ENCODE data around the gene NRXN3.

The NRXN3 gene

GRCh38 chr14:79542121-79542520 is 1371.9 kb downstream of the NRXN3 start:
- no peak for DNase-seq (ENCODE audit: low read depth)

- DNase-seq (ENCODE audit: low read depth) = no peak
Observed at GRCh38 chr14:79543348-79543747, 1373.2 kb downstream of the NRXN3 start.

DNA sequence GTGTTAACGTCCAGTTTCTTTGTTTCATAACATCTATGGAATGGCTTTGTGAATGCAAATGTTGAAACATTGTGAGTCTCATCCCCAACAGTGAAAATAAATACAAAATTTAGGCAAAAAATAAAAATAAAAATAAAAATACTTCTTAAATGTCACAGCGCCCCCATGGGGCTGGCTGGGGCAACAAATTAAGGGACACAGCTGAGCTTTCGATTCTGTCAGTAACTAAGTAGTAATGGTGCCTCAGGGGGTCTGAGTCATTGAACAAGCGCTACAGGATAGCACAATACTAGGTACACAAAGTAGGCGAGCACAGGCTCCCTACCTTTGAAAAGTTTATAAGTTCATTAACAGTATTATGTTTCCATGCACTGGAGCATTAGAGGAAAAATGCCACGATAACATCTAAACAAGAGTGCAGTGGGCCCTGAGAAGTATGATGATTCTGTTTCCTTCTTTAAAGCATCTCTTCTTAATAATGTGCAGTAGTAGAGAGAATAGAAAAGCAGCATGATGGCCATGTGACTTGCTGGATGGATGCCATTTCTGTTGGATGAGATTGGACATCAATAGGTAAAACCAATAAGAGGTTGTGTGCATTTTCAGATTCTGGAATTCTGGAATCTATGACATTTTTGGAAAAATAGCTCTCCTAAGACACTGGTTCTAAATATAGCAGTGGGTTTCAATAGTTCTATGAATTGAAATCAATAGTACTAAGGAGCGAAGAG is 1374.0 kb downstream of the NRXN3 start:
- peak; percentile 55 for DNase-seq (ENCODE audit: low read depth)

- DNase-seq (ENCODE audit: low read depth) = no peak
Observed at GRCh38 chr14:79544698-79545070, 1374.5 kb downstream of the NRXN3 start.

GRCh38 chr14:79548836-79549235 is 1378.7 kb downstream of the NRXN3 start:
- DNase-seq (ENCODE audit: low read depth) = no peak

DNA sequence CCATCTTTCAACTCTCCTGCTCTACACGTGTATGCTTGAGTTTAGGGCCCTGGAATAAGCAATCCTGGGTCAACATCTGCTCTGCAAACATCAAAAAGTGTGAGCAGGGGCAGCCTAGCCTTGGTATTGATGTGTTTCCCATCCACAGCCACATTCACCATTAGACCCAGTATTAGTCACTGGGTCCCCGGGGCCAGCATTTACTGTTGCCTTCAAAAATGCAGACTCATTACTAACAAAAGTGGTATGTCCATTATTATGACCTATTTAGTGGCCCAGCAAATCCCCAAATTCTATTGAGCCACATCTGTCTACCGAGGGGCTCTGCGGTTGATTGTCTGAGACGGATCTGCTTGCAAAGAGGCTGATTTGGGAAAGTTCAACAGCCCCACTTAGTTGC is 1379.3 kb downstream of the NRXN3 start:
- peak; percentile 17 for DNase-seq (ENCODE audit: low read depth)

GRCh38 chr14:79551523-79551922 is 1381.3 kb downstream of the NRXN3 start:
- DNase-seq (ENCODE audit: low read depth) = no peak

DNA sequence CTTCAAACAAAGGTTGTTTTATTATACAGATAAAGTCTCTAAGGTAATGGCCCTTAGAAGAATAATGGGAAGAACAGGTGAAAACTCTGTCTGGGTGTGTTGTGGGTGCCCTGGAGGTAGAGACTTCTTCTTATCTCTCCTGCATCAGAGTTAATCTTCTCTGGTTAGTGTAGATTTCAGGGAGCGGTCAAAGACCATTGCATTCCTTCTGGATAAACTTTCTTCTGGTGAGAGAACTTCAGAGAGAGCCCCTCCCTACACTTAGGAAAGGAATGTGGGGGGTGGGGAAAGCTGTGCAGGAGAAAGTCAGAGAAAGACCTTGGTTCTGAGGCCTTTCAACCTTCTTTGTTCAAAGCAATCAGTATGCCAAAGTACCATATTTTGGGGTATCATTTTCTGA is 1382.6 kb downstream of the NRXN3 start:
- DNase-seq (ENCODE audit: low read depth) = no peak

DNA sequence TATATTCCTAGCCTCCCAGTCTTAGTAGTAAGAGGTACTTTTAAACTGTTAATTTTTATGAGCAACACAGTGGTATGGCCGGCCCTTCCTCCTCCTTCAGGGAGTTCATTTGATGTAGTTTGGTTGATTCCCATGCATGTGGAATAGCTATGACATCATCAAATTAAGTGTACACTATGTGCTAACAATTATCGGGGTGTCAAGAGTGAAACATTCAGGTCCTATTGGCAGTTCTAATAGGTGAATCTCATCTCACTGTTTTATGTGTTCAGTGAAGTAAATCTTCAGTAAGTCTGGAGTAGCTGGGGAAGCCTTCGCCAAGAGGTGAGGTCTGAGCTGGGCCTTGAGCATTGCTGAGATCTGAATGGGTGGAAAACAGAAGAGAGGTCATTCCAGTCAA is 1384.6 kb downstream of the NRXN3 start:
- DNase-seq (ENCODE audit: low read depth) = no peak

DNA sequence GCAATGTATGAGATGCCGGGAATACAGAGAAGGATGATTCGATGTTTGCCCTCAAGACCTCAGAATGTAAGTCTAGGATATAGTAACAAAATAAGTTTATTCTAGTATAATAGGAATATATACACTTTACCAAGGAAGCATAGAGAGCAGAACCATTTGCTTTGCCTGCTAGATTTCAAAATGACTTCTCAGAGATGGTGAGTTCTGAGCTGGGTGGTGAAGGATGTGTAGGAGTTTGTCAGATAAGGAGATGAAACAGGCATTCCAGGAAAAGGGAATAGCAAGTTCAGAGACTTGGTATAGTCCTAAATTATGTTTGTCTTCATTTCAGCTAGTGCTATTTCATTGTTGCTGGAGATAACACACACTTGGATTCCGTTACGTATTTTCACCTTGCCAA is 1385.3 kb downstream of the NRXN3 start:
- no peak for DNase-seq (ENCODE audit: low read depth)

DNA sequence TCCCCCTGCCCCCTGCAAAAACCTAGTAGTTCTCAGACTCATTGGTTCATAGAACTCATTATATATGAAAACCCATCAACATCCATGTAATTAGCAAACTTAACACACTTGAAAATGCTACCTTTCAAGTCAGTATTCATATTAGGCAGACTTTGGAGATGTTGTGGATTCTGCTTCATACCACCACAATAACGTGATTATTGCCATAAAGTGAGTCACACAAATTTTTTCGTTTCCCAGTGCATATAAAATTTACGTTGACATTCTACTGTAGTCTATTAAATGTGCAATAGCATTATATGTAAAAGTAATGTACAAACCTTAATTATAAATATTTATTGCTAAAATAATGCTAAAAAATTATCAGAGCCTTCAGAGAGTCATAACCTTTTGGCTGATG is 1387.1 kb downstream of the NRXN3 start:
- DNase-seq (ENCODE audit: low read depth) = no peak

DNA sequence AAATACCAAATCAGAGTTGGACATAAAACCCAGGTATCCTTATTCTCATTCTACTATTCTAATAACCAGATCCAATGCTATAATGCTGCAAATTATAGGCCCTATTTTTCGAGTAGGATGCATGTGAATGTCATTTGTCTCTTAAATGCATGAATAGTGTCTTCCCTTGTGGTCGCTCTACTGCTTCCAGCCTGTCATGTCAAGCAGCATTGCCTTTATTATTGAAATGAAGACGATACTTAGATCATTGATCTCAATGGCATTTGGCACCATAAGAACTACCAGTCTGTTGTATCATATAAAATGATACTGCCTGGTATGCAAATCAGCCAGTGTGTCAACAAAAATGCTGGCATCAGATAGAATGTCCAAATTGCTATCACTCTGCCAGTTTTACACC is 1392.0 kb downstream of the NRXN3 start:
- no peak for DNase-seq (ENCODE audit: low read depth)

GRCh38 chr14:79564371-79564770 is 1394.2 kb downstream of the NRXN3 start:
- DNase-seq (ENCODE audit: low read depth) = no peak

GRCh38 chr14:79567306-79567705 is 1397.1 kb downstream of the NRXN3 start:
- DNase-seq (ENCODE audit: low read depth) = no peak

DNA sequence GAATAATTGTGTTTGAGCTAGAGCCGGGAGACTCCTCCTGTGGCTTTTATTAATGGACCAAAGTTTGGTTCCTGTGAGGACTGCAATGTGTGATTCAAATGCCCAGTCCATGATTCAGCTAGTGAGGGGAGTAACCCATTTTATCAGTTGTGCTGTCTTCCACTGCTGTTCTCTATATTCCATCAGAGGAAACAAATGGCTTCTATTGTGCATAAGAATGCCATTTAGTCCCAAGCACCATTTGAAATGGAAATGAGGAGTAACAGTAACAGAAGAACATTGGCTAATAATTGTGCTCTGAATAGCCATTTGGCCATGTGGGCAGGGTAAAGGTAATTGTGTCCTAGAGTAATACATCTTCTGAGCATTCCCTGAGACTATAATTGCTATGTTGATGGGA is 1398.4 kb downstream of the NRXN3 start:
- no peak for DNase-seq (ENCODE audit: low read depth)

- no peak for DNase-seq (ENCODE audit: low read depth)
Observed at GRCh38 chr14:79569072-79569471, 1398.9 kb downstream of the NRXN3 start.

GRCh38 chr14:79570648-79571047 is 1400.5 kb downstream of the NRXN3 start:
- no peak for DNase-seq (ENCODE audit: low read depth)

GRCh38 chr14:79571366-79571765 is 1401.2 kb downstream of the NRXN3 start:
- DNase-seq (ENCODE audit: low read depth) = no peak

DNA sequence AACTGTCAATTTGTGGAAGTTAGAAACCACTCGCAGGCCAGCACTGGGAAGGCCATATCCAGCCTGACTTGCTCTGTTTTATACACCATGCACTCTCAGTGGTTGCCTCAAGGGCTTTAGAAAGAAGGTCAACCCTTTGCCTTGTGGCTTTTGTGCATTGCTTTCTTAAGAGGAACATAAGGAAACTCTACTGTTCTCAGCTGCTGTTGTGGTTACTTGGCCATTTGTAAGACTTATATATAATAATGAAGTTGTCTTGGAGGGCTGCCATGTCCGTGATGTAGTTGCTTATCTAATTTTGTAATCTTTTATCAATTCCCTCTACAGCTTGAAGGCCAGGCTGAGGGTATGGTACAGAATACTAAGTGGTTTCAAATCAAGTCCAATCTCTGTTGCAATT is 1403.3 kb downstream of the NRXN3 start:
- peak; percentile 7 for DNase-seq (ENCODE audit: low read depth)

DNA sequence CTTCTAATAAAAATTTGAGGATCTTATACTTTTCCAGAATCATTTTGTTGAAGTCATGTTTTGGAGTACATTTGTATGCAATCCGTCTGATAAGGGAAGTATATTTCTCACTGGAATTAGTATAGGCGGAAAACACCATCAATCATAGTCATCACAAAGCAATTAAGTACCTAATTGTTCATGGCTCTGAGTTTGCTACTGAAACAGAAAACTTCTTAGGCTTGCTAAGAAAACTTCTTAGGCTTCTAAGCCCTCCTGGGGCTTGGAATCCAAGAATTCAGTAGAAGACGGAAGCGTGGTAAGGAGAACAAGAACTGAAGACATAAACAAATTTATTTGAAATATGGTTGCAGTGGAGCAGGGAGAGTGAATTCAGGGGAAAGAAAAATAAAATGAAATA is 1404.9 kb downstream of the NRXN3 start:
- DNase-seq (ENCODE audit: low read depth) = no peak

DNA sequence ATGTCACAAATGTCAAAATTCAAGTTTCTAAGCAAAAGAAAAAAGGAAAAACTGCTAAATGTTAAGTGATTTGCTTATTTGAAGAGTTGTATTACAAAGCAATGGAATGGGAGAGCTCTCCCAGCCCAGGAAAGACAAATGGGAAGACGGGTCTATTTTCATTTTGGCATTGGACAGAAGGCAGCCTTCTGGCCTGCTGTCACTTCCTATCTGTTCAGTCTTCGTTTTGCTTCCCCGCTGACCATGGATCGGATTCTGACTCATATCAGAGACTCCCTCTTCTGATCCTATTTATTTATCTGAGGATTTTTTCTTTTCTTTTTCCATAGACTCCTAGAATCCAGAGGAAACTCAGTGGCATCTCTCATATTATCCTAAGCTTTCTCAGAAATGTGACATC is 1406.3 kb downstream of the NRXN3 start:
- no peak for DNase-seq (ENCODE audit: low read depth)

DNA sequence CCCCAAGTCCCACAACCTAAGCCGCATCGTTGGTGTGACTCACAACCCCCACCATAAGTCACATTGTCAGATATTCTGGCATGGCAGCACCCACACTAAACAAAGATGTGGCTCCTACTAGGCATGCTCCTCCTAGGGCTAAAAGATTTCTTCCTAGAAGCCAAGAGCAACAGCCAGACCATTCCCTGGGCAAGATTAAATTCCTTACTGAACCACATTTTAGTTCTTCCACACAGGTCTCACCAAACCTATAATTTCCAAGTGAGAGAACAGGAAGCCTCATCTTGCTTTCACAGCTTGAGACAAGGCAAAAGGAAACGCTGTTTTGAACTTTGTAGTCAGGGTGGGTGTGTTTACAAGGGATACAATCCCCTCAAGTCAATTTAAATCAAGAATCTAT is 1408.3 kb downstream of the NRXN3 start:
- no peak for DNase-seq (ENCODE audit: low read depth)

DNA sequence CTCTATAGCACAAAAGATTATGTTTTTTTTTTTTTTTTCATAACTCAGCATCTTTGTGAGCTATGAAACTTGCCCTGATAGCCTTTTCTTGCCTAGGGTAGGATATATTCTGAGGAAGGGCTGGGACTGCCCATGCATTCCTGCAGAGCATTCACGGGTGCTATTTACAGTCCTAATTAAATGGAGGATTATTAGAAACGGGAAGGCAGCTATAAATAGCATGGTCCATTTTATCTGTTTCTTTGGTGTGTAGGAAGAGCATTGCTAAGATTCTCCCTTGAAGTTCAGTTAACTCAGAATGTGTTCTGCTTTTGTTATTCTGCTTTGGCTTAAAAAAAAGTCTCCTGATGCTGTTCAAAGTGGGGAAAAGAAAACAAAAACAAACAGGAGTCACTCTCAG is 1410.2 kb downstream of the NRXN3 start:
- no peak for DNase-seq (ENCODE audit: low read depth)

- no peak for DNase-seq (ENCODE audit: low read depth)
Observed at GRCh38 chr14:79580906-79581305, 1410.7 kb downstream of the NRXN3 start.
